ENCODE measurements around the gene KMT2A.

The KMT2A gene

DNA sequence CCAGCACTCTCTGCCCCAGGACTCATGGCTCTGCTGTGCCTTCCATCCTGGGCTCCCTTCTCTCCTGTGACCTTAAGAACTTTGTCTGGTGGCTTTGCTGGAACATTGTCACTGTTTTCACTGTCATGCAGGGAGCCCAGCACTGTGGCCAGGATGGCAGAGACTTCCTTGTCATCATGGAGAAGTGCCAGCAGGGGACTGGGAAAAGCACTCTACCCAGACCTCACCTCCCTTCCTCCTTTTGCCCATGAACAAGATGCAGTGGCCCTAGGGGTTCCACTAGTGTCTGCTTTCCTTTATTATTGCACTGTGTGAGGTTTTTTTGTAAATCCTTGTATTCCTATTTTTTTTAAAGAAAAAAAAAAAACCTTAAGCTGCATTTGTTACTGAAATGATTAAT is 88.1 kb downstream of the KMT2A start:
- no peak overlapping the region; the same call in 1 of the 2 replicates for H3K27ac ChIP-seq
- TF ChIP-seq ZFX (IDR thresholded peaks at IDR 0.05) = no peak
- TF ChIP-seq, protein P1, sequence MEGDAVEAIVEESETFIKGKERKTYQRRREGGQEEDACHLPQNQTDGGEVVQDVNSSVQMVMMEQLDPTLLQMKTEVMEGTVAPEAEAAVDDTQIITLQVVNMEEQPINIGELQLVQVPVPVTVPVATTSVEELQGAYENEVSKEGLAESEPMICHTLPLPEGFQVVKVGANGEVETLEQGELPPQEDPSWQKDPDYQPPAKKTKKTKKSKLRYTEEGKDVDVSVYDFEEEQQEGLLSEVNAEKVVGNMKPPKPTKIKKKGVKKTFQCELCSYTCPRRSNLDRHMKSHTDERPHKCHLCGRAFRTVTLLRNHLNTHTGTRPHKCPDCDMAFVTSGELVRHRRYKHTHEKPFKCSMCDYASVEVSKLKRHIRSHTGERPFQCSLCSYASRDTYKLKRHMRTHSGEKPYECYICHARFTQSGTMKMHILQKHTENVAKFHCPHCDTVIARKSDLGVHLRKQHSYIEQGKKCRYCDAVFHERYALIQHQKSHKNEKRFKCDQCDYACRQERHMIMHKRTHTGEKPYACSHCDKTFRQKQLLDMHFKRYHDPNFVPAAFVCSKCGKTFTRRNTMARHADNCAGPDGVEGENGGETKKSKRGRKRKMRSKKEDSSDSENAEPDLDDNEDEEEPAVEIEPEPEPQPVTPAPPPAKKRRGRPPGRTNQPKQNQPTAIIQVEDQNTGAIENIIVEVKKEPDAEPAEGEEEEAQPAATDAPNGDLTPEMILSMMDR (conservative IDR thresholded peaks at IDR 0.05) = no peak

DNA sequence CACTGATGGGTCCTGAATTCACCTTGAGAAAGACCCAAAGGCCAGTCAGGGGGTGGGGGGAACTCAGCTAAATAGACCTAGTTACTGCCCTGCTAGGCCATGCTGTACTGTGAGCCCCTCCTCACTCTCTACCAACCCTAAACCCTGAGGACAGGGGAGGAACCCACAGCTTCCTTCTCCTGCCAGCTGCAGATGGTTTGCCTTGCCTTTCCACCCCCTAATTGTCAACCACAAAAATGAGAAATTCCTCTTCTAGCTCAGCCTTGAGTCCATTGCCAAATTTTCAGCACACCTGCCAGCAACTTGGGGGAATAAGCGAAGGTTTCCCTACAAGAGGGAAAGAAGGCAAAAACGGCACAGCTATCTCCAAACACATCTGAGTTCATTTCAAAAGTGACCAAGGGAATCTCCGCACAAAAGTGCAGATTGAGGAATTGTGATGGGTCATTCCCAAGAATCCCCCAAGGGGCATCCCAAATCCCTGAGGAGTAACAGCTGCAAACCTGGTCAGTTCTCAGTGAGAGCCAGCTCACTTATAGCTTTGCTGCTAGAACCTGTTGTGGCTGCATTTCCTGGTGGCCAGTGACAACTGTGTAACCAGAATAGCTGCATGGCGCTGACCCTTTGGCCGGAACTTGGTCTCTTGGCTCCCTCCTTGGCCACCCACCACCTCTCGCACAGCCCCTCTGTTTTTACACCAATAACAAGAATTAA is 88.6 kb downstream of the KMT2A start:
- no peak overlapping the region for H3K27ac ChIP-seq
- TF ChIP-seq, protein P1 (conservative IDR thresholded peaks at IDR 0.05) = no peak
- TF ChIP-seq ZFX (IDR thresholded peaks at IDR 0.05) = no peak

DNA sequence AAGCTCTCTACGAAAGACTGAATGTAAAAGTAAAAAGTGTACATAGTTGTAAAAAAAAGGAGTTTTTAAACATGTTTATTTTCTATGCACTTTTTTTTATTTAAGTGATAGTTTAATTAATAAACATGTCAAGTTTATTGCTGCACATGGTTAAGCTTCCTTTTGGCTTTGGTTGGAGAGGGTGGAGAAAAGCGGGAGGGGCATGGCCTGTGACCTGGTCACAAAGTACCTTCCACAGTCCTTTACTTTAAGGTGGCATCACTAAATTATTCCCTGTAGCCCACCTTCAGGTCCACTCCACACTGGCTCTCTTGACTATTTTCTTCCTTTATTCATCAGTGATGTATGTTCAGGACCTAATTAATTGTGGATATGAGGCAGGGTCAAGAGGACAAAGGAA is 90.4 kb downstream of the KMT2A start:
- no peak overlapping the region for H3K27ac ChIP-seq
- TF ChIP-seq ZFX (IDR thresholded peaks at IDR 0.05) = no peak
- TF ChIP-seq, protein P1 (conservative IDR thresholded peaks at IDR 0.05) = no peak

DNA sequence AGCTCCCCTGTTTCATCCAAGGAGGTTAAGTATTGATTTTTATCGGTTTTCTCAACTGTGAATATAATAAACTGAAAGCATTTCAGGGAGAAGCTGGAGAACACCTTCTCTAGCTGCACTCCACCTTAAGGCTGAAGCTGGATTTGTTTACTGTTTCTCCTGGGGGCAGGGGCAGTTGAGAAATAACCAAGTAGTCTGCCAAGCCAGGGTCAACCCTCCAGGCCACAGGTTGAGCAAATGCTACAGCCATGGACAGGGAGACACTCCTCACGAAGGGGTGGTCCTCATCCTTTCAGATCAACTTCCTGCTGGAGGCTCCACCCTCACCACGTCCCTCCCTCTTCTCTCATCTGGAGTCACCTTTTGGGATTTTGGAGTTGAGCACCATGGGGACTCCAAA is 90.8 kb downstream of the KMT2A start, which contains the start of gene TTC36:
TSS of gene TTC36 (plus strand) at position 366 of the 400 bp plus-strand sequence. CDS start at position 387, 21 bp downstream.
- TF ChIP-seq, protein P1 (conservative IDR thresholded peaks at IDR 0.05) = no peak
- TF ChIP-seq ZFX (IDR thresholded peaks at IDR 0.05) = no peak
- H3K27ac ChIP-seq = no peak within 1 kb of the TSS

DNA sequence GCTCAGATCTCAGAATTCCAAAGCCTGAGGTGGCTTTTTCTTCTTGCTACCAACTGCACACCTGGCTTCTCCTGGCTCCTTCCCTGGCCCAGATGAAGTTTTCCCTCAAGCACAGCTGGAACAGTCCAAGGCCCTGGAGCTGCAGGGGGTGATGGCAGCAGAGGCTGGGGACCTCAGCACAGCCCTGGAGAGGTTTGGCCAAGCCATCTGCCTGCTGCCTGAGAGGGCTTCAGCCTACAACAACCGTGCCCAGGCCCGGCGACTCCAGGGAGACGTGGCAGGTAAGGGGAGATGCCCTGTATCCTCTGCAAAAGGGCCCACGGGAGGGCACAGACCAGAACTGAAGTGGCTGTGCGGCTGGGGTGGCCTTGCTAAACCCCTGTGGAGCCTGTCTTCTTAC is 92.2 kb downstream of the KMT2A start:
- TF ChIP-seq ZFX (IDR thresholded peaks at IDR 0.05) = no peak
- TF ChIP-seq, protein P1 (conservative IDR thresholded peaks at IDR 0.05) = no peak
- H3K27ac ChIP-seq = no peak overlapping the region

DNA sequence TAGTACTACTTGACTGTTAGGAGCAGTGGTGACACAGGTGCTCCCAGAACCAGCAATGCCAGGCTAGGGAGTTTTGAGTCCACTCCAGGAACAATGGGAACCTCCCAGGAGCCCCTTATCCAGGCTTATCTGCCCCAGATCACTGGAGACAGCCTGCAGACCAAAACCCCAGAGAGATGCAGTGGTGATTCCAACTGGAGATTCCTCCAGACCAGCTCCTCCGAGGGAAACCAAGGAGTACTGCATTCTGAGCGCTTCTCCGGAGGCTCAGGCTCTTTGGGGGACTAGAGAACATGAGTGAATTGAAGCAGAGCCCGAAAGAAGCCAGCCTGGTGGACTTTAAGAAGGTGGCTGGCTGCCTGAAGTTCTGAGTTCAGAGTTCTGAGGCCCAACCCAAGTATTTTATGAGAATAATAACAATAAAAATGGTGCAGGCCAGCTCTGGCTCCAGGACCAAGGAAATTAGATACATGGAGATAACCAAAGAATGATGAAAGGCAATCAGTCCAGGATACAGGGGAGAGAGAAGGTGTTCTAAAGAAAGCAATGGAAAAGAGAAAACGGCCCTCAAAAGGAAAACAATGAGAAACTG is 93.4 kb downstream of the KMT2A start:
- no peak for TF ChIP-seq ZFX (IDR thresholded peaks at IDR 0.05)
- TF ChIP-seq, protein P1 (conservative IDR thresholded peaks at IDR 0.05) = no peak
- H3K27ac ChIP-seq = peak overlapping the region; percentile 74

DNA sequence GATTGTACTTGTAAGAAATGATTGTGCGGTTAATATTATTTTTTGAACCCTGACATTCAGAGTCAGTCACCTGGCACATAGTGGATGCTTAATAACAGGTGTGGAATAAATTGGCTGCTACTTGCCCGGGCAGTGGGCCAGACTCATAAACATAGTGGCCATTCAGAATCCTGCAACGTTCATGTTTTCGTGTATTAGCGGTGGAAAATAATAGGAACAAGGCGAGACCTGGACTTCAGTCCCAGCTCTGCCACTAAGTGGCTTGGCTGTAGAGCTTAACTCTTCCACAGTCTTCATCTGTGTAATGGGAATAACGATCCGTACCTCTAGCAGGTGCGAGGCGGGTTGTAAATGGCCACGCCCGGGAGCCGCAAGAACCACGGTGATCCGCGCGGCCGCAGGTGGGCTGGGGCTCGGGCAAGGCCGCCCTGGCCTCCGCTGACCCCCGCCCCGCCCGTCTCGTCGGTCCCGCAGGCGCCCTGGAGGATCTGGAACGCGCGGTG is 93.9 kb downstream of the KMT2A start:
- H3K27ac ChIP-seq = peak overlapping the region; percentile 74
- TF ChIP-seq ZFX (IDR thresholded peaks at IDR 0.05) = no peak
- TF ChIP-seq, protein P1 (conservative IDR thresholded peaks at IDR 0.05) = no peak
